ENCODE results near the gene TERB1.

TERB1 gene, protein sequence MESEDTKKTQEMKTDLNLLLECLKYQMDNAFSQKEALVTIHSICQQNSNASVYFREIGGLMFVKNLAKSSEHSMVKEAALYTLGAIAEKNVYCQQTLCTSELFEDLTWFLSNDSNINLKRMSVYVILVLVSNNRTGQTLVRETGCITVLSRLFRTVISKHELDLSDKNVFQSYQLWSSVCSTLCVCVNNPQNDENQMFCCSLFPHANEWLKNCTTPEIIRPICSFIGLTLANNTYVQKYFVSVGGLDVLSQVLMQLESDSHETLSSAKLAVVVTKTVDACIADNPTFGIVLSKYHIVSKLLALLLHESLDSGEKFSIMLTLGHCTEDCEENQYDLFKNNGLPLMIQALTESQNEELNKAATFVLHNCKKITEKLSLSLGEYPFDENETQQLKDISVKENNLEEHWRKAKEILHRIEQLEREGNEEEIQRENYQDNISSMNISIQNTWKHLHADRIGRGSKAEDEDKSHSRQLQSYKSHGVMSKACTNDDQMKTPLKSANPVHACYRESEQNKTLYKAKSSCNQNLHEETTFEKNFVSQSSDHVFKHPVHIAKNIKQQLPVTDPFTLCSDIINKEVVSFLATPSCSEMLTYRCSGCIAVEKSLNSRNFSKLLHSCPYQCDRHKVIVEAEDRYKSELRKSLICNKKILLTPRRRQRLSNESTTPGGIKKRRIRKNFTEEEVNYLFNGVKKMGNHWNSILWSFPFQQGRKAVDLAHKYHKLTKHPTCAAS

DNA sequence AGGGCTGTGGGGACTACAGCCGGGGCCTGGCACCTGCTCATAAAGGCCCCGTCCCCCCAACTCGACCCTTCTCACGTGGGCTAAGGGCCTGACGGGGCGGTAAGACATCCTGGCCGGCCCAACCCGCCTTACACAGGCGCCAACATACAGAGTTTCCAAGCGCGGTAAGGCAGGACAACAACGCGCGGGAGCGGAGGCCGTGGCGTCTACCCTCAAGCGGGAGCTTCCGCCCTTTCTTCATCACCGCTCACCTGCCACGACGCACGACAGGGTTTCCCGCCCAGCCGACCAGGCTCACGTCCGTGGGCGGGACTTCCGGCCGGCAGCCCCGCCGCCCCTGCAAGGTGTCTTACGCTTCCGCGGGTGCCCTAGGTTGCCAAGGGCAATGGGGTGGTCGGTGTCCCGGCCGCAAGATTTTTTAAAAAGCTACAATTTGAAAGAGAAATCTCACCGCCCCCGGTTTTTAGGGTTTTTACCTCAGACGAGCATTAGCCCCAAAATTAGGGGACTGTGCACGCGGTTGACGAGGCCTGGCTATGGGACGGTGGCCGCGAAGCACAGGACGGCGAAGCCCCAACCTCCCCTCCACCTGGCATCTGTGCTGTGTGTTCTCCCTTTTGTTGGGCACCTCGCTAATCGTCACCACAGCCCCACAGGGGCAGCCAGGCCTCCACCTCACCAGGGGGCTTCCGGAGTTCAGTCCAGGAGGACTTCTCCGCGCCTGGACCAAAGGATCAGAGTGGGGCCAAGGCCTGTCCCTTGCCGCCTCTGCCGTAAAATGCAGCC is at the start of gene TERB1:
Gene TERB1 (minus strand): TSS at position 265 of the 786 bp plus-strand sequence. CDS start 4,786 bp downstream, outside the sequence.
- in situ Hi-C loops (cut with HindIII; ENCODE audit: low sequenced_read_pairs), result no loop called here

DNA sequence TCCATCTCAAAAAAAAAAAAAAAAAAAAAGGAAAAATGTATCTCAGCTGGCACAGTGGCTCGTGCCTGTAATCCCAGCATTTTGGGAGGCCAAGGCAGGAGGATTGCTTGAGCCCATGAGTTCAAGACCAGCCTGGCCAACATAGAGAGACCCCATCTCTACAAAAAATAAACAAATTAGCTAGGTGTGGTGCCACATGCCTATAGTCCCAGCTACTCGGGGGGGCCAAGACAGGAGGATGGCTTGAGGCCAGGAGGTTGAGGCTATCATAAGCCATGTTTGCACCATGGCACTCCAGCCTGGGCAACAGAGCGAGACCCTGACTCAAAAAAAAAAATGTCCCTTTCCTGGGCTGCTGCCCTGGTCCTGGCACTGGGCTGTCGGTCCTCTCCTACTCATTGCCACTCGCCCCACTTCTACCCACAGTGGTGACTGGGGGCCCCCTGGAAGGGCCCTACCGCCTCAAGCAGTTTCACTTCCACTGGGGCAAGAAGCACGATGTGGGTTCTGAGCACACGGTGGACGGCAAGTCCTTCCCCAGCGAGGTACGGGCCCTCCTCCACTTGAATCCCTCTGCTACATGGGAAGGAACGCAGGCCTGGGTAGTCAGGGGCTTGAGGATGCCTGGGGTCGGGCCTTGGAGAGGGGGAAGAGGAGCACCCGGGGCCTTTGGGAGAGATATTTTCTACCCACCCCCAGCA is 48.9 kb upstream of the TERB1 start:
- in situ Hi-C loops (cut with HindIII; ENCODE audit: low sequenced_read_pairs), result no loop called here

DNA sequence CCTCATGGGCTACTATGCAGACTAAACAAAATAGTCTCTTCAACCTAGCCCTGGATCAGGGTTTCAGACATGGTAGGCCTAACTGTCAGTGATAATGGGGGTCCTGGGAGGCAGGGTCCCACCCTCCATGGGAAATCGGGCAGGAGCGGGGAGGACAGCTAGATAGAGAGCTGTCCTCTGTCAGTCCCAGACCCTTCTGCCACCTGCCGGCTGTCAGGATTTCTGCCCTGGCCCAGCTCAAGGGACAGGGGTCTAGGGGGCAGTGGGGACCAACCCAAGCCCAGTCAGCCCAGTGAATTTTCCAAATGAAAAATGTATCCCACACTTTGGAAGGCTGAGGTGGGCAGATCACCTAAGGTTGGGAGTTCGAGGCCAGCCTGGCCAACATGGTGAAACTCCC is 48.2 kb upstream of the TERB1 start:
- in situ Hi-C loops (cut with HindIII; ENCODE audit: low sequenced_read_pairs), result no loop called here

DNA sequence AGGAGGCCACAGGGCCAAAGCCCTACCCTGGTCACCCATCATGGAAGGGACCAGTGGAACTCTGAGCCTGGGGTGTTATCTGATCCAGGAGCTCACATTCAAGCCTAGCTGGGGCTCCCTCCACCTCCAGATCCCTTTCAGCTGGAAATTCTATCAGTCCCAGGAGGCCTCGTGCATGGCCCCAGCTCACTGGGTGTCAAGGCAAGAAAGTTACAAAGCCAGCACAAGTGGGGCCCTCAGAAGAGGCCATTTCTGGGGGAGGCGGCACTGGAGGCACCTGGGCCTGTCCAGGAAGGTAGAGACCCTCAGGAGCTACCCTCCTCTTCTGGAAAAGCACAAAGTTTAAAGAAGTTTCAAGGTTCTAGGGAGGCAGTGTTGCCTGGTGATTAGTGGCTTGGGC is 47.6 kb upstream of the TERB1 start:
- in situ Hi-C loops (cut with HindIII; ENCODE audit: low sequenced_read_pairs), result no loop called here

DNA sequence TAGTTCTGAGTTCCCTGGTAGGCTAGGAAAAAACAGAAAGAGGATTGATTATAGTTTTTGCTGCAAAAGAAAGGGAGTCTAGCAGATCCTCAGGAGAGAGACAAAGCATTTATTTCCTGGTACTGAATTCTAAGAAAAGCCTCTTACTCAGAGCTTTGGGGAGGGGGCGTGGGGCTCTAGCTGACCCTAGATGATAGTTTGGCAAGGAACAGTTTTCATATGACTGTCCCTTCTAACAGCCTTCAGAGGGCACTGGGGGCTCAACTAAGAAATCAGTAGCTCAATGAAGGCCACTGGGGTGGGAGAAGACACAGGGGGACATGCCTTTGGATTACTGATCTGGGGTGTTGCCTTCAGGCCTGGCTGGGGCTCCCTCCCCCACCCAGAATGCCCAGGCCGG is 46.8 kb upstream of the TERB1 start:
- in situ Hi-C loops (cut with HindIII; ENCODE audit: low sequenced_read_pairs), result no loop called here

DNA sequence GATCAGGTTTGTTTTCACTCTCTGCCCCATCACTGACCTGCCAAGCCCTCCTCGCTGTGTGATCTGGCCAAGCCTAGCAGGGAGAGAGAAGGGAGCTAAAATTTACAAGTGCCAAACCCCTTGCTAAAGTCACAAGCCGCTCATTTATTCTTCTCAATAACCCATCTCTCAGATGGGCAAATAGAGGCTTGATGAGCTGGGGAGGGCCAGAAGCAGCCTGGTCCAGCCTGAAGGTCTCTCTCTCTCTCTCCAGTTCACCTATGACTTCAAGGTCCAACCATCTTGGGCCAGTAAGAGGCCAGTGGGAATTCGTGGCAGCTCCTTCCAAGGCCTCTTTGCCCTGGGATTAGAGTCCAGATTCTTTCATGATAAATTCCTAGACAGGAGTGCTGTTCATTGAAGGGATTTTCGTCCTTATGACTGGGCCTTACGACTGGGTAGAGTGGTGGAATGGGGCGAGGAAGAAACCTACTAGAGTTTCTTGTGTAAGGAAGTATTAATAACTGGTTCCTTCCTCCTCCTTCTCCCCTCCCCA is 46.2 kb upstream of the TERB1 start:
- in situ Hi-C loops (cut with HindIII; ENCODE audit: low sequenced_read_pairs), result no loop called here

DNA sequence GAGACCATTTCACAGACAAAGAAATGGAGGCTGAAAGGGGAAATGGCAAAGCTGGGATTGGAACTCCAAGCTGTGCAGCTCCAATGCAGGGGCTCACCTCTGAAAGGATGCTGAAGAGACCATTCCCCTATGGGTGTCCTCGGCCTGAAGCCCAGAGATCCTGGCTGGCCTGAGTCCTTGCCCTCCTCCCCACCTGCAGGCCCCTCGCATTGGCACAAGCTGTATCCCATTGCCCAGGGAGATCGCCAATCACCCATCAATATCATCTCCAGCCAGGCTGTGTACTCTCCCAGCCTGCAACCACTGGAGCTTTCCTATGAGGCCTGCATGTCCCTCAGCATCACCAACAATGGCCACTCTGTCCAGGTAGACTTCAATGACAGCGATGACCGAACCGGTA is 45.4 kb upstream of the TERB1 start:
- in situ Hi-C loops (cut with HindIII; ENCODE audit: low sequenced_read_pairs), result no loop called here

DNA sequence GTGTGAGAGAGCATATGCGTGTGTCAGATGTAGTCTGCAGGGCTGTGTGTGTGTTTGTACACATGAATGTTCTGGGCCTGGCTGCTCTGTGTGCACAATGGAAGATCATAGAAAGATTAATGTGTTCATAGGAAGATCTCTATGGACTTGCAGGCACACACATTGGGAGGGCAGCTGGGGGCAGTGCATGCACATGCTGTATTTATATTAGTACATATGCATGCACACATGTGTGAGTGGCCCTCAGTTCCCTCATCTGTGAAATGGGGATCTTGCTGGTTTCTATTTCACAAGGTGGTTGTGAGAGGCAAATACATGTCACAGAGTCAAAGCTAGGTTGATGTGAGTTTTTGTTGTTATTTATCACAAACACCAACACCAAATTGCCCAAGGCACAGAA is 44.9 kb upstream of the TERB1 start:
- in situ Hi-C loops (cut with HindIII; ENCODE audit: low sequenced_read_pairs), result no loop called here

DNA sequence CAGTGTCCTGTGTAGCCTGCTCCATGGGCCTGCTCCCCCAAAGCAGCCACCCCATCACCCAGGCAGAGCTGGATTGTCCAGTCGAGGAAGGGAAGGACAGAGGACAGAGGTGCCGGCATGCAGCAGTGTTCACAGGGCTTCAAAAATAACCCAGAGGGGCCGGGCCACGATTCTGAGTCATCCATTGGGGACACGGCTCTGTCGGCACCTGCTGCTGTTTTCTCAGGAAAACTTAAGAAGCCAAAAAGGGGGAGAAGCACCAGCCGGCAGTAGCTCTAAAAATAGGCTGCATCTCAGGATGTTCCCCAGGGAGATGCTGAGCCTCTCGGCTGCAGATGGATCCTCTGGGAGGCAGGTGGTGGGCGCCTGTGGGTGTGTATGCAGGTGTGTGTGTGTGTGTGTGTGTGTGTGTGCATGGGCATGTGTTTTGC is 44.4 kb upstream of the TERB1 start:
- in situ Hi-C loops (cut with HindIII; ENCODE audit: low sequenced_read_pairs), result no loop called here

DNA sequence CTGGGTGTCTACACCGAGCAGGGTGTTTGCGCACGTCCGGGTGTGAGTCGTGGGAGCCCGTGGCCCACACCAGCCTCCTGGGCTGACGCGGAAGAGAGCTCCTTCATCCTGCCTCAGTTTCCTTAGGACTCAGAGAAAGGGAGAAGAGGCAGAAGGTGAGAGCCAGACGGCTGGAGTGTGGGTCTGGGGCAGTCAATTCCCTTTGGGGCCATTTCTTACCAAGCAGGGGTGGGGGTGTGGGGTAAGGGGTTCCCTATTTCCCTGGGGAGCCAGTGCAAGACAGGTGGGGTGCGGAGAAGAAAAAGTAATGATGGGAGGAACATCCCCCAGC is 43.7 kb upstream of the TERB1 start:
- in situ Hi-C loops (cut with HindIII; ENCODE audit: low sequenced_read_pairs), result no loop called here

DNA sequence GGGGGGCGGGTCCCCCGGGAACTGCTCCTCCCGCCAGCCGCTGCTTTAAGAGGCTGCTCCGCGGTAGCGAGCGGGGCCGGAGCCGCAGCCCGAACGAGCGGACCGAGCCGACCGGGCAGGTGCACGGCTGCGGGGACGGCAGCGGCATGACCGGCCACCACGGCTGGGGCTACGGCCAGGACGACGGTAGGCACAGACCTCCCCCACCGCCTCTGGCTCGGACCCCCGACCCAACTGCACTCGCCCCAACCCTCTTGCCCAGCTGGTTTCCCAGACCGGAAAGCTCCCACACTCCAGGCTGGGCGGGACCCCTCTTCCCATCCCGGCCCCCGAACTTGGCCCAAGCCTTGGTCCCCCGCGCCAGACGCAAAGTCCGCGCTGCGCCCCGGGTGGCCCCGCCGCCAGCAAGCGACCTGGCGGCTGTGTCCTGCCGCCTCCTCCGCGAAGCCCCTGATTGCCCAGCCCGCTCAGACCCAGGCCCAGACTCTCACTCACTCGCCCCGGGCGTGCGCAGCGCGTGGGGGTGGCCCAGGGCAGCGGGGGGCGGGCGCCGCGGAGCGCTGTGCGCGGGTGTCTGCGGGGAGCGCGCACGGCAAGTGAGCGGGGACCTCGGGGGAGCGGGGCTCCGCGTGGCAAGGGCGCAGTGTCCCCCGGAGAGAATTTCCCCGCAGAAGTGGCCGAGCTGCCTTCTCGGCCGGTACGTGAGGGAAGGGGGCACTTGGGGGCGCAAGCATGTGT is 43.1 kb upstream of the TERB1 start, which contains the start of gene CA7:
Gene CA7 (plus strand): TSS at position 73 of the 738 bp plus-strand sequence. CDS start 74 bp downstream, at position 147.
- in situ Hi-C loops (cut with HindIII; ENCODE audit: low sequenced_read_pairs), result no loop called here

DNA sequence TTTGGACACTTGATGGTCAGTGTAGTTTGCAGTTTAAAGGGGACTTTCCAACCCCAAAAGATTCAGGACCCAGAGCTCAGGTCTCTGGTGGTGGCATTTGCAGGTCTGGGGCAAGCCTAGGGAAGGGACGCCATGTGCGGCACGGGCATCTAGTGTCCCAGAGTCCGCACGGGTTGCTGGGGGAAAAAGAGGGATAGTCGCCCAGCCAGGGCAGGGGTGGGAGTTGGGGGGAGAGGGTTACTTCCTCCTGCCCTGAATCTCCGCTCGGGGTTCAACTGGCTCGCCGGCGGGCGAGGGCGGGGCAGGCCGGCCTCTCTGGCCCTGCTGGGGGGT is 42.6 kb upstream of the TERB1 start:
- in situ Hi-C loops (cut with HindIII; ENCODE audit: low sequenced_read_pairs), result no loop called here

DNA sequence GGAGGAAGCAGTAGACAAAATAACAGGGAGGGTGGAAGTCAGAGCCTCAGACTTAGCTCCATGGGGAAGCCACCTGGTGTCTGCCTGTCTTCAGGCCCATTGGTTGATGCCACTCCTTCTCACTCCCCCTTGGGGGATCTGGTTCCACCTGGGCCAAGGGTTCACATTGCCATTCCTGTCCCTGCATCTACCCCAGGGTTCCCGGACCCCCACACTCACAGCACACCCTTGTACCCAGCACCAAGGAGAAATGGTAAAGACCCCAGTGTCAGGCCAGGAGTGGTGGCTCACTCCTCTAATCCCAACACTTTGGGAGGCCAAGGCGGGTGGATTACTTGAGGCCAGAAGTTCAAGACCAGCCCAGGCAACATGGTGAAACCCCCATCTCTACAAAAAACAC is 41.8 kb upstream of the TERB1 start:
- in situ Hi-C loops (cut with HindIII; ENCODE audit: low sequenced_read_pairs), result no loop called here

DNA sequence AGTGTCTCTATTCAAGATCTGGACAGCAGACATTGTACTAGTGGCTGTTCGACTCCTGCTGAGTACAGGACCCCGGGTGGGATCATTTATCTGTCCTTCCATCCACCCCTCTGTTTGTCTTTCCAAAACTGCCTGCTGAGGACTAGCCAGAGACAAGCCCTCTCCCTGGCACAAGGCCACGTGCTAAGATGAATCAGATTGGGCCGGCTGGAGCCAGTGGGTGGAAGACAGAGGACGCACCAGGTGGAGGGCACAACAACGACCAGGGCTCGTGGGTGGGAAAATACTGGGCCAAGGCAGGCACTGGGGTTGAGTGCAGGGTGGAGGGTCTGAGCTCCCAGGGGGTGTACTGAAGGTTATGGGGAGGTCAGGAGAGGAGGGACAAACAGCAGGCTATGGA is 41.4 kb upstream of the TERB1 start:
- in situ Hi-C loops (cut with HindIII; ENCODE audit: low sequenced_read_pairs), result no loop called here

DNA sequence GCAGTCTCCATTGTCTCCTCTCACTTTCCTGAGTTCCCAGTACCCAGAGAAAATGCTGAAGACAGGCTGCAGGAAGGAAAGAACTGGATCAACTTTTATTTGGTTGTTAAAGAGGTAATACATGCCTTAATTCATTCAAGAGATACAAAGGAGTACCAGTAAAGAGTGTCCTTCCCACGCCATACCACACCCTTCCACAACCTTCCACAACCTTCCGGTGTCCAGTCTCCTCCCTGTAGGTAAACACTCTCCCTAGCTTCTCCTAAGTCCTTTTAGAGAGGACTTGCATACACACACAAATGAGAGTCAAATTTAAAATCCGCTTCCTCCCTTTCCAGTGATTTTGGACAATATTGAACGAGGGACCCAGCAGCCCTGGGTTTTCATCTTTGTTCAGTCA is 40.0 kb upstream of the TERB1 start:
- in situ Hi-C loops (cut with HindIII; ENCODE audit: low sequenced_read_pairs), result no loop called here

DNA sequence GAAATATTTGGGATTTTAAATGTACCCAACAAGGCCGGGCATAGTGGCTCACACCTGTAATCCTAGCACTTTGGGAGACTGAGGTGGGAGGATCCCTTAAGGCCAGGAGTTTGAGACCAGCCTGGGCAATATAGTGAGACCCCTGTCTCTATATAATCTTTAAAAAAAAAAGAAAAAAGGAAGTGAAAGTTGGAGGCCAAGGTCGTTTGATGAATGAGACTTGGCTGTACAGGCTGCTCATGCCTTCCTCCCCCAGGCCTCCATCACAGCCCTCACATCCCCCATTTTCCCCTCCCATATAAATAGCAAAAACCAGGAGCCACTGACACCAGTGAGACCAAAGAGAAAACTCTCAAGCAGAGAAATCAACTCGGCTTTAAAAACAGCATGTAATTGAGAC is 39.5 kb upstream of the TERB1 start:
- in situ Hi-C loops (cut with HindIII; ENCODE audit: low sequenced_read_pairs), result no loop called here

DNA sequence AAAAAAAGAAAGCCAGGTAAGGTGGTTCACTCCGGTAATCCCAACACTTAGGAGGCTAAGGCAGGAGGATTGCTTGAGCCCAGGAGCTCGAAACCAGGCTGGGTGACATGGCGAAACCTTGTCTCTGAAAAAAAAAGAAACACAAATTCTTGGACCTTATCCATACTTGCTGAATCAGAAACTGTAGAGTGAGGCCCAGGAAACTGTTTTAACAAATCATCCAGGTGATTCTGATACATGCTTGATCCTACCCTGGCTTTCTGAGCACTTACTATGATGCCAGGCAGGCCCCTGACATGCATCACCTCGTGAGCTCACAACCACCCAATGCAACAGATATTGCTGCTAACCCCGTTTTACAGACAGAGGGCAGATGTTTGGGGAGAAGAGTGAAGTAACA is 33.4 kb upstream of the TERB1 start:
- in situ Hi-C loops (cut with HindIII; ENCODE audit: low sequenced_read_pairs), result no loop called here

DNA sequence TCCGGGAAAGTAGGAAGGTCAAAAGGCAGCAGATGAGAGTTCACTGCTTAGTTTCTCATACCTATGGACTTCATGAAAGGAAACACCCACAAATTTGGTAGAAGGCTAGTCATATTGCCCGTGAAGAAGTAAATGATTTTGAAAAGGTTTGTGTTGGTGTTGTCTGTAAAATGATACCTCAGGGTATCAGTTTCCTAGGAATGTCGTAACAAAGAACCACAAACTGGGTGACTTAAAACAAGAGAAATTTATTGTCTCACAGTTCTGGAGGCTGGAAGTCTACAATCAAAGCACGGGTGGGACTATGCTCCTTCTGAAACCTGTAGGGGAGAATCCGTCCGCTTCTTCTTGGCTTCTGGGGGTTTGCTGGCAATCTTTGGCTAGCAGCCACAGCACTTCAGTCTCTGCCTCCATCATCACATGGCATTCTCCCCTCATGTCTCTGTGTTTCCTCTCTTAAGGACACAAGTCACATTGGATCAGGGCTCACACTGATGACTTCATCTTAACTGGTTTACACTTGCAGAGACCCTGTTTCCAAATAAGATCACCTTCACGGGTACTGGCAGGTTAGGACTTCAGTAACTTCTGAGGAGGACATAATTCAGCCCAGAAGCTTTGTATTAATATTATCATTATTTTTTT is 31.4 kb upstream of the TERB1 start:
- in situ Hi-C loops (cut with HindIII; ENCODE audit: low sequenced_read_pairs), result no loop called here

DNA sequence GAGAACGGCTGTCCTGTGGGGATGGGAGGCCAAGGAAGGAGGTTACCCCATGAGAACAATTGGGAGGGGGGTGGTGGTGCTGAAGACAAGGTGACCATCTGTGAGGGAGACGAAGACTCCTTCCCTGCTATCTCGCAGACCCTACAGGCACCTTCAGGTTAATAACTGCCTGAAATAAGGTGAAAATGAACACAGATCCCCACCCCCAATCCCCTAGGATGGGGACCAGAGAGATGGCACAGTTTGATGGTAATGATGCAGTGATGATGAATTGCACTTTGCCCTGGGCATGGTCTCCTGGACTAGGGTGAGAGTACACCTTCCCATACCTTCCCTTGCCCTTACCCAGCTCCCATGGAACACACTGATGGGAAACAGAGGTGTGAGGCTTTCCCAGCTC is 30.8 kb upstream of the TERB1 start:
- in situ Hi-C loops (cut with HindIII; ENCODE audit: low sequenced_read_pairs), result no loop called here
